Left colon (tissue), 2 donors: ENCODE data around the gene UBE2D2. TPM values are rescaled to one million over a fixed set of nuclear protein-coding genes. Genes with fewer than 3 reads are reported as not detected.

Experiments used
- ATAC-seq: fragments of 200-7000 bp; cut with Tn5 transposase; one replicate; pipeline ENCODE4 v1.9.1; 2020; ENCODE audit warnings: mild to moderate bottlenecking, moderate library complexity
- DNase-seq, 2 donors: peaks; one replicate each; pipeline ENCODE4 v3.0.0-alpha.2; 2020
- intact Hi-C, 2 donors: fragments of 100-400 bp; cut with DNase I in 1 of 2; cut with micrococcal nuclease in 1 of 2; formaldehyde crosslinking; loops; one replicate each; pipeline versions ENCODE4 v1.11.2 to v1.14.0; 2022; cut with DNase I, micrococcal nuclease
- total RNA-seq, 2 donors: library from RNA; stranded (reverse); fragmentation: NEBNext Ultra II Directional; extraction: Animal tissue kit (Norgen Biotek cat#: 25700); gene quantifications; one replicate each; pipeline ENCODE4 v1.2.1, GENCODE V29; 2021
- donor health status: DM: no; HTN: no; CAD: no.
- donor health status: DM: yes; HTN: yes; CAD: no.

The UBE2D2 gene
- total RNA-seq, 2 donors from 2014 or later: 139 to 152 TPM

- DNase-seq (no peak), ATAC-seq (no peak)
- intact Hi-C loops: no loop called here
Observed at GRCh38 chr5:139676951-139677735, 116.0 kb downstream of the UBE2D2 start.

Other genes starting within 250 kb of the UBE2D2 start
- gene PAIP2, start 219.5 kb upstream of the UBE2D2 start, total RNA-seq: 10 to 100 TPM; 28.0 to 47.5 TPM
- gene SLC23A1, start 178.0 kb upstream of the UBE2D2 start, total RNA-seq: 1 to 10 TPM; 4.8 to 5.9 TPM
- gene MZB1, start 171.4 kb upstream of the UBE2D2 start, total RNA-seq: 10 to 100 TPM in 1 of 2 donors, 1 to 10 TPM in 1; 6.0 to 36.9 TPM
- under 1 TPM; 0.42 to 0.55 TPM for gene PROB1, start 166.2 kb upstream of the UBE2D2 start, total RNA-seq
- gene SPATA24, start 157.2 kb upstream of the UBE2D2 start, total RNA-seq: 1 to 10 TPM; 3.6 to 3.8 TPM
- 1 to 10 TPM; 2.4 to 4.6 TPM for gene DNAJC18, start 121.8 kb upstream of the UBE2D2 start, total RNA-seq
- gene ECSCR, start 98.6 kb upstream of the UBE2D2 start, total RNA-seq: 1 to 10 TPM; 3.9 to 4.5 TPM
- gene SMIM33, start 90.3 kb upstream of the UBE2D2 start, total RNA-seq: 1 to 10 TPM; 2.8 to 3.7 TPM
- gene STING1, start 78.6 kb upstream of the UBE2D2 start, total RNA-seq: 10 to 100 TPM; 25.0 to 55.6 TPM
- gene CXXC5, start 87.0 kb downstream of the UBE2D2 start, total RNA-seq: 10 to 100 TPM; 28.2 to 30.2 TPM
- gene PSD2, start 234.5 kb downstream of the UBE2D2 start, total RNA-seq: under 1 TPM in 1 of 2 donors, not detected in 1; 0.08 TPM